SK-N-SH (cell line): ENCODE data around the gene PARP8. TPM values are rescaled to one million over a fixed set of nuclear protein-coding genes. Genes with fewer than 3 reads are reported as not detected.

ENCODE experiments used
- CTCF ChIA-PET: fragments of 300-600, 350-600 bp; formaldehyde crosslinking; extraction: SDS; loops from one replicate; lab custom pipeline; 2021; lab: Yijun Ruan, JAX
- POLR2A ChIA-PET: fragments of 350-600 bp; sonication (Branson Sonifier 250); formaldehyde crosslinking; extraction: SDS; loops from one replicate; lab custom pipeline; 2020; ENCODE audit warnings: antibody characterized with exemption, inconsistent platforms; lab: Yijun Ruan, JAX
- DNase-seq: peaks from one replicate; pipeline ENCODE4 v3.0.0; 2012
- H2AFZ ChIP-seq: fragments of 200-600 bp; sonication (generic); 2 replicates; pipeline ENCODE4 v1.8.1; 2016; ENCODE audit warnings: antibody characterized with exemption, mild to moderate bottlenecking, low read depth
- H3F3A ChIP-seq: fragments of 200-600 bp; sonication (generic); replicated peaks from 2 replicates; pipeline ENCODE3; 2016; ENCODE audit warnings: antibody characterized with exemption, mild to moderate bottlenecking; ENCODE audit not compliant: insufficient read depth
- H3K27ac ChIP-seq, 2 experiments: fragments of 200-500 bp in 1 of 2; fragments of 200-600 bp in 1 of 2; sonication (Bioruptor generic) in 1 of 2; sonication (generic), shearing (Covaris generic) in 1 of 2; 2 replicates each; pipeline versions ENCODE4 v1.5.1 to v1.6.1; 2014 to 2016; ENCODE audit warnings: low read depth in 2 of 2, inconsistent platforms in 1 of 2, low read length in 1 of 2, mild to moderate bottlenecking in 1 of 2, mixed read lengths in 1 of 2
- H3K27me3 ChIP-seq: fragments of 200-600 bp; sonication (generic), shearing (Covaris generic); 2 replicates; pipeline ENCODE4 v1.6.1; 2016; ENCODE audit warnings: mixed run types; ENCODE audit not compliant: insufficient read depth
- H3K36me3 ChIP-seq, 2 experiments: fragments of 200-500 bp in 1 of 2; fragments of 200-600 bp in 1 of 2; sonication (Bioruptor generic) in 1 of 2; sonication (generic) in 1 of 2; replicated peaks in 1 of 2; 2 replicates each; pipeline versions ENCODE3 to v1.5.1; 2014 to 2016; ENCODE audit warnings: low read length in 1 of 2, mild to moderate bottlenecking in 1 of 2; ENCODE audit not compliant: insufficient read depth in 2 of 2, control insufficient read depth in 1 of 2
- H3K4me1 ChIP-seq, 2 experiments: fragments of 200-500 bp in 1 of 2; fragments of 200-600 bp in 1 of 2; sonication (Bioruptor generic) in 1 of 2; sonication (generic), shearing (Covaris generic) in 1 of 2; 2 replicates each; pipeline versions ENCODE4 v1.5.1 to v1.6.1; 2014 to 2016; ENCODE audit warnings: low read depth in 1 of 2, low read length in 1 of 2, mixed run types in 1 of 2; ENCODE audit not compliant: insufficient read depth in 2 of 2, control insufficient read depth in 1 of 2
- H3K4me2 ChIP-seq: fragments of 200-600 bp; sonication (generic), shearing (Covaris generic); 2 replicates; pipeline ENCODE4 v1.6.1; 2017; ENCODE audit warnings: mixed run types
- H3K4me3 ChIP-seq, 2 experiments: fragments of 200-500 bp in 1 of 2; fragments of 200-600 bp in 1 of 2; sonication (Bioruptor generic) in 1 of 2; sonication (generic), shearing (Covaris generic) in 1 of 2; 2 replicates each; pipeline versions ENCODE4 v1.5.1 to v1.8.1; 2014 to 2016; ENCODE audit warnings: low read depth in 2 of 2, inconsistent platforms in 1 of 2, low read length in 1 of 2, mild to moderate bottlenecking in 1 of 2, mixed read lengths in 1 of 2, moderate library complexity in 1 of 2
- H3K79me2 ChIP-seq: fragments of 200-600 bp; sonication (generic); 2 replicates; pipeline ENCODE4 v1.8.1; 2017; ENCODE audit warnings: mild to moderate bottlenecking; ENCODE audit not compliant: insufficient read depth
- H3K9ac ChIP-seq: fragments of 200-600 bp; sonication (generic); 2 replicates; pipeline ENCODE4 v1.6.1; 2017; ENCODE audit warnings: mixed run types
- H3K9me2 ChIP-seq: fragments of 200-600 bp; sonication (generic); 2 replicates; pipeline ENCODE4 v1.6.1; 2017; ENCODE audit warnings: mixed run types
- H3K9me3 ChIP-seq: fragments of 200-600 bp; sonication (generic); 2 replicates; pipeline ENCODE4 v1.6.1; 2017; ENCODE audit warnings: mixed run types, mild to moderate bottlenecking, moderate library complexity
- H4K20me1 ChIP-seq: fragments of 200-600 bp; sonication (generic); 2 replicates; pipeline ENCODE4 v1.6.1; 2017; ENCODE audit warnings: mild to moderate bottlenecking, mixed run types; ENCODE audit not compliant: insufficient read depth
- CHD2 ChIP-seq: fragments of 150-350 bp; IDR thresholded peaks from 2 replicates; pipeline ENCODE4 v1.6.1; 2018; ENCODE audit warnings: low read length; ENCODE audit not compliant: partially characterized antibody
- EP300 ChIP-seq, 2 experiments: IDR thresholded peaks; 2 replicates each; pipeline versions ENCODE4 v1.4.0 to v1.6.1; 2012; ENCODE audit warnings: borderline replicate concordance in 1 of 2, low read depth in 1 of 2, low read length in 1 of 2
- EZH2phosphoT487 ChIP-seq: fragments of 200-600 bp; sonication (generic); IDR thresholded peaks from 2 replicates; pipeline ENCODE4 v1.6.1; 2017; ENCODE audit warnings: low read depth, mixed run types, mild to moderate bottlenecking, antibody characterized with exemption, moderate library complexity, borderline replicate concordance
- FOXM1 ChIP-seq: IDR thresholded peaks from 2 replicates; pipeline ENCODE4 v1.4.0; 2012; ENCODE audit warnings: low read depth, mild to moderate bottlenecking
- GATA2 ChIP-seq: sonication (generic); formaldehyde crosslinking; IDR thresholded peaks from 2 replicates; pipeline ENCODE4 v1.5.0; 2020; ENCODE audit warnings: mild to moderate bottlenecking, missing genetic modification reagents
- MEF2A ChIP-seq: IDR thresholded peaks from 2 replicates; pipeline ENCODE4 v1.4.0; 2012; ENCODE audit warnings: low read depth, borderline replicate concordance
- NFIC ChIP-seq: IDR thresholded peaks from 2 replicates; pipeline ENCODE4 v1.4.0; 2012; ENCODE audit warnings: borderline replicate concordance
- POLR2AphosphoS5 ChIP-seq: IDR thresholded peaks from 2 replicates; pipeline ENCODE4 v1.6.1; 2012; ENCODE audit warnings: low read depth, low read length
- RCOR1 ChIP-seq: fragments of 150-350 bp; IDR thresholded peaks from 2 replicates; pipeline ENCODE4 v1.6.1; 2017; ENCODE audit warnings: antibody characterized with exemption, low read length
- RXRA ChIP-seq: IDR thresholded peaks from 2 replicates; pipeline ENCODE4 v1.4.0; 2012; ENCODE audit warnings: low read depth, mild to moderate bottlenecking, borderline replicate concordance
- TCF12 ChIP-seq: IDR thresholded peaks from 2 replicates; pipeline ENCODE4 v1.4.0; 2012
- USF1 ChIP-seq: IDR thresholded peaks from 2 replicates; pipeline ENCODE4 v1.4.0; 2012; ENCODE audit warnings: low read depth, borderline replicate concordance
- YY1 ChIP-seq: IDR thresholded peaks from 2 replicates; pipeline ENCODE4 v1.4.0; 2012; ENCODE audit warnings: low read depth, mild to moderate bottlenecking
- WGBS: methylation state at CpG from one replicate; pipeline ENCODE4 v1.1.6; 2017; ENCODE audit warnings: low lambda C conversion rate; 5-methylcytosine and 5-hydroxymethylcytosine counted together
- polyA plus RNA-seq, 3 experiments: library from polyadenylated mRNA; depleted of rRNA; stranded (reverse); fragments of >200 nt; gene quantifications; 2 replicates each; pipeline ENCODE4 v1.2.3, GENCODE V29; 2012
- TF ChIP-seq, protein P1 (sequence below): fragments of 150-350 bp; IDR thresholded peaks from 2 replicates; pipeline ENCODE4 v1.6.1; 2017; ENCODE audit warnings: antibody characterized with exemption, low read length, low read depth, borderline replicate concordance
- TF ChIP-seq, protein P2 (sequence below): fragments of 200-600 bp; sonication (generic); IDR thresholded peaks from 2 replicates; pipeline ENCODE4 v1.6.1; 2017; ENCODE audit warnings: antibody characterized with exemption, mild to moderate bottlenecking, moderate library complexity
- TF ChIP-seq, protein P3 (sequence below): fragments of 150-350 bp; IDR thresholded peaks from 2 replicates; pipeline ENCODE4 v1.6.1; 2016; ENCODE audit warnings: mild to moderate bottlenecking, low read depth, low read length

PARP8 gene
- polyA plus RNA-seq, 1 of the 3 experiments (the other 2 are of a cell fraction) = 6.2 TPM

DNA sequence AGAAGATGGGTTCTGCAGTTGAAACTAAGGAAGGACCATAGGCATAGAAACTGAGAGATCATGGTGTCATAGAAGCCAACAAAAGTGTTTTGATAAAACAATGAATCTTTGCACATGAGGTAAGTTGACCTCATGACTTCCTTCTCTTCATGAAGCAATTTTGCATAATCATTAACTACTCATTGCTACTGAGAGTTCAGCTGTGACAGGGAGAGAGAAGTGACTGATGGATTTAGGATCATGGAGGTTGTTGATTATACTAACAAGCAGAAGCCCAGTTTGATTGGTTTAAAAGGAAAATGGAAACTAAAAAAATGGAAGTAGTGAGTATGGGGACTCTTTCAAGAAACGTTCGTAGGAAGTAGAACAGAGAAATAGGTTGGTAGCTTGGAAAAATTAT is 51.2 kb downstream of the PARP8 start:
- 85% methylated on average over 2 of the region's 2 CpGs for WGBS
- ChIA-PET CTCF (no interaction called here), POLR2A (no interaction called here)
- Histone ChIP-seq H3K27ac (no peak overlapping the region), H4K20me1 (no peaks in the 10 kb centered on the region; the same call in 1 of the 2 replicates), H3F3A (no peaks in the 10 kb centered on the region), H3K4me1 (peaks cover 0 to 4% of the 10 kb centered on the region in 2 experiments; a peak in 2 of 4 replicates), H3K9me2 (no peaks in the 10 kb centered on the region), H3K9me3 (no peaks in the 10 kb centered on the region), H3K4me2 (no peak overlapping the region), H3K27me3 (no peaks in the 10 kb centered on the region), H3K9ac (no peak overlapping the region), H2AFZ (no peak overlapping the region), H3K36me3 (no peaks in the 10 kb centered on the region), H3K4me3 (no peak overlapping the region), H3K79me2 (0 out of 2 replicates have a peak, but pooled peaks cover 7% of the 10 kb centered on the region)
- TF ChIP-seq FOXM1 (no peak), USF1 (no peak), RXRA (no peak), MEF2A (no peak), RCOR1 (no peak), GATA2 (CRISPR knock-in tag) (no peak), EP300 (IDR thresholded peaks at IDR 0.05; ENCODE audit: borderline replicate concordance in 1 of 2, low read depth in 1 of 2, low read length in 1 of 2) (no peak), CHD2 (no peak), YY1 (no peak), TCF12 (no peak), POLR2AphosphoS5 (no peak), NFIC (no peak), EZH2phosphoT487 (no peak)
- TF ChIP-seq, protein P1, sequence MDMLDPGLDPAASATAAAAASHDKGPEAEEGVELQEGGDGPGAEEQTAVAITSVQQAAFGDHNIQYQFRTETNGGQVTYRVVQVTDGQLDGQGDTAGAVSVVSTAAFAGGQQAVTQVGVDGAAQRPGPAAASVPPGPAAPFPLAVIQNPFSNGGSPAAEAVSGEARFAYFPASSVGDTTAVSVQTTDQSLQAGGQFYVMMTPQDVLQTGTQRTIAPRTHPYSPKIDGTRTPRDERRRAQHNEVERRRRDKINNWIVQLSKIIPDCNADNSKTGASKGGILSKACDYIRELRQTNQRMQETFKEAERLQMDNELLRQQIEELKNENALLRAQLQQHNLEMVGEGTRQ = no peak
- TF ChIP-seq, protein P2, sequence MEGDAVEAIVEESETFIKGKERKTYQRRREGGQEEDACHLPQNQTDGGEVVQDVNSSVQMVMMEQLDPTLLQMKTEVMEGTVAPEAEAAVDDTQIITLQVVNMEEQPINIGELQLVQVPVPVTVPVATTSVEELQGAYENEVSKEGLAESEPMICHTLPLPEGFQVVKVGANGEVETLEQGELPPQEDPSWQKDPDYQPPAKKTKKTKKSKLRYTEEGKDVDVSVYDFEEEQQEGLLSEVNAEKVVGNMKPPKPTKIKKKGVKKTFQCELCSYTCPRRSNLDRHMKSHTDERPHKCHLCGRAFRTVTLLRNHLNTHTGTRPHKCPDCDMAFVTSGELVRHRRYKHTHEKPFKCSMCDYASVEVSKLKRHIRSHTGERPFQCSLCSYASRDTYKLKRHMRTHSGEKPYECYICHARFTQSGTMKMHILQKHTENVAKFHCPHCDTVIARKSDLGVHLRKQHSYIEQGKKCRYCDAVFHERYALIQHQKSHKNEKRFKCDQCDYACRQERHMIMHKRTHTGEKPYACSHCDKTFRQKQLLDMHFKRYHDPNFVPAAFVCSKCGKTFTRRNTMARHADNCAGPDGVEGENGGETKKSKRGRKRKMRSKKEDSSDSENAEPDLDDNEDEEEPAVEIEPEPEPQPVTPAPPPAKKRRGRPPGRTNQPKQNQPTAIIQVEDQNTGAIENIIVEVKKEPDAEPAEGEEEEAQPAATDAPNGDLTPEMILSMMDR = no peak
- TF ChIP-seq, protein P3, sequence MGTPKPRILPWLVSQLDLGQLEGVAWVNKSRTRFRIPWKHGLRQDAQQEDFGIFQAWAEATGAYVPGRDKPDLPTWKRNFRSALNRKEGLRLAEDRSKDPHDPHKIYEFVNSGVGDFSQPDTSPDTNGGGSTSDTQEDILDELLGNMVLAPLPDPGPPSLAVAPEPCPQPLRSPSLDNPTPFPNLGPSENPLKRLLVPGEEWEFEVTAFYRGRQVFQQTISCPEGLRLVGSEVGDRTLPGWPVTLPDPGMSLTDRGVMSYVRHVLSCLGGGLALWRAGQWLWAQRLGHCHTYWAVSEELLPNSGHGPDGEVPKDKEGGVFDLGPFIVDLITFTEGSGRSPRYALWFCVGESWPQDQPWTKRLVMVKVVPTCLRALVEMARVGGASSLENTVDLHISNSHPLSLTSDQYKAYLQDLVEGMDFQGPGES = no peak
- no peak for DNase-seq
